CD4-positive, alpha-beta T cell treated with Interleukin-6 for 4 hours (primary cell): ENCODE results near the gene RELL1.

Source experiments
- DNase-seq: peaks from one replicate; pipeline ENCODE4 v3.0.0-alpha.2; 2020; ENCODE audit warnings: mixed read lengths

The RELL1 gene

GRCh38 chr4:37591349-37591748, 94.8 kb downstream of the RELL1 start:
- DNase-seq: no peak

DNA sequence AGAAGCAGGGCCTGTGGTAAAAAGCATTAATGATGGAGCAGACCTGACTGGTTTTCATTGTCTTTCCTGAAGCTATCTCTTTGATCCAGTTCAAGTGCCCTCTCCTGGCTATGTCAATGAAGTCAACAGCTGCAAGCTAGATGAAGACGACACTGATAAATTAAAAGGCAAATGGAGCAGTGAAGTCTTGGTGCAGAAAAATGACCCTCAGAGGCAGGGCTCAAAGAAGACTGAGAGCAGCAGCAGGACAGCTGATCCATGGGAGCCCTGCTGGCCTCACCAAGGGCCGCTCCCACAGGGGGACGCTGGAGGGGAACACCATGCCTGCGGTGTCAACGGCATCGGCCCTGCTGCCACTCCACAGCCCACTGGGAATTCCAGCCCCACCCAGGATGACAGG, 96.2 kb downstream of the RELL1 start:
- no peak for DNase-seq

GRCh38 chr4:37588150-37588549, 98.0 kb downstream of the RELL1 start:
- no peak for DNase-seq

- DNase-seq: no peak
Observed at GRCh38 chr4:37586194-37586593, 100.0 kb downstream of the RELL1 start.

DNA sequence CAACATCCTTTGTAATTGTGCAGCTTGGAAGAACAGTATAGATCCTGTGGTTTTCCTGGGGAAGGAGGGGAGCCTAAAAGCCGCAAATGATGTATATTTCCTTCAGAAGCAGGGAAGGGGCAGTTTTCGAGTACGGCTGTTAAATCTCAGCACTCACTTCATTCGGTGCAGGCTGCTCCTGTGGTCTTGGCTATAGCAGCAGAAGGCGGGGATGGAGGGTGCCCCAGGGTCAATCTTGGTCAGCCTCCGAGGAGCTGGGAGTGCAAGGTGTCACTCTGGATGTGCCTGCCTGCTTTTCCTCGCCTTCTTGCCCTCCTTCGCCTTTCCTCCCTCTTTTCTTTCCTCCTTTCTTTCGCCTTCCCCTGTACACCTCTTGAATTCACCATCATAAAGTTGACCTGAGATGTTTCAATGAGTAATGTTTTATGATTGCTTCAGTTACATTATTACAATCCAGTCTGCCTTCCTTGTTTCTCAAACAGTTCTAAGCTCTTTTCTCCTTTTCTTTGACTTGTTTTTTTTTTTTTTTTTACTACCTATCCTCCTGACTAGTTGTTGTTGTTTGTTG, 101.6 kb downstream of the RELL1 start:
- DNase-seq: no peak

- no peak for DNase-seq
Observed at GRCh38 chr4:37584071-37584470, 102.1 kb downstream of the RELL1 start.

GRCh38 chr4:37573566-37573965, 112.6 kb downstream of the RELL1 start:
- DNase-seq: no peak

- DNase-seq: no peak
Observed at GRCh38 chr4:37568489-37568888, 117.7 kb downstream of the RELL1 start.

DNA sequence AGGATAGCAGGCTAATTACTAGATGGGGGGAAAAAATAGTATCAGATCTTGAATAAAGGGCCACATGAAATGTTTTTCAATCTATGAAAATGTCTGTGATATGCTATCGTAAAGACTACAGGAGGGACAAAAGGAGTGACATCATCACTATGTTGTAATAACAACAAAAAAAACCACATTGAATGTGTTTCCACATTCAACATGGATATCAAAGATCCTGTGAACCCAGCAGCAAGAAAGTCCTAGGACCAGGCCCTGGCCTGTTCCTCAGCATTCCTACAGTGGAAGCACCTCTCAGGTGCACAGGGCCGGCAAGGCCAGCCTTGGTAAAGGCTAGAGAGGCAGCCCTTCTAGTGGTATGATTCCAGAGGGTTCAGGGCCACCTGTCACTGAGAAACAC, 118.3 kb downstream of the RELL1 start:
- no peak for DNase-seq

DNA sequence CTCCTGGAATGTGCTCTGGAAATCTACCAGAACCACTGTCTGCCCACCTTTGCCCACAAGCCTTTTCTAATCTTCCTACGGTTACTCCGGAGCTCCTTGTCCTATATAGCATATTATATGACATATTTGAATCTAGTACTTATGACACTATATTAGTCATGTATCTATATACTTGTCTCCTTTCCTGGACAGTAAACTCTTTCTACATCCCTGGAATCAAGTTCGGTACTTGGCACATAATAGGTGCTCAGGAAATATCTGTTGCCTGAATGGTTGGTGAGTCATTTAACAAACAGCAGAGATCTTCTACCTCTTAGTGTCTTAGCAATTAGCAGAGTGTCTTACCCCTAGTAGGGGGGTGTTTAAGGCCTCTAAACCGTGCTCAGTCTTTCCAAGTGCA, 123.6 kb downstream of the RELL1 start:
- no peak for DNase-seq

- no peak for DNase-seq
Observed at GRCh38 chr4:37561803-37562207, 124.4 kb downstream of the RELL1 start.

DNA sequence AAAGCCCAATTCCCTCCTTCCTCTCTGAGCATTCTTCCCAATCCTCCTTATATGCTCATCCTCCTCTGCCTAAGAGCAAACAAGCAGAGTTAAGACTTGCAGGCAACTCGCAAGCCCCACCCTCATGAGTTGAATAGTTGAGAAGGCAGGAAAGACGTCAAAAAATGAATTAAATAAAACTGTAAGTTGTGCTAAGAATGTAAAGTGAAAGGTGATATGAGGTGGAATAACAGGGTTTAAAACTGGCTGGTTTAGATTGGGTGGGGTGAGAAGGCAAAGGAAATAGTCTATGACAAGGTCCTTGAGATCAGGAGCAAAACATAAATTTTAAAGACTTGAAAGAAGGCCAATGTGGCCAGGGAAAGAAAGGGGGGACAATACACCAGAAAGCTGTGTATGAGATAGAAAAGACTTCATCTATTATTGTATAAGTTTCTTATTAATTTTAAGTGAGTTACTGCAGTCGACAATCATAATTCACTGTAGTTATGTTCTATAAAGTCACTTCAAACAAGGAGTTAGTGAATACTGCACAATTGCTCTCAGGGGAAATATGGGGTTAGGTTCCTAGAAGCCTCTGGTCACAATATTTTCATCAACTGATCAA, 124.9 kb downstream of the RELL1 start:
- no peak for DNase-seq
